C4-2B (cell line): ENCODE results near the gene NEDD4.

Source experiments
- ZFX ChIP-seq: fragments of 450-650 bp; IDR thresholded peaks from 2 replicates; pipeline ENCODE4 v1.6.1; 2017
- TF ChIP-seq, protein P1 (sequence below): fragments of 450-650 bp; conservative IDR thresholded peaks from 2 replicates; pipeline ENCODE4 v1.5.1; 2017; ENCODE audit warnings: mild to moderate bottlenecking

- TF ChIP-seq, protein P1, sequence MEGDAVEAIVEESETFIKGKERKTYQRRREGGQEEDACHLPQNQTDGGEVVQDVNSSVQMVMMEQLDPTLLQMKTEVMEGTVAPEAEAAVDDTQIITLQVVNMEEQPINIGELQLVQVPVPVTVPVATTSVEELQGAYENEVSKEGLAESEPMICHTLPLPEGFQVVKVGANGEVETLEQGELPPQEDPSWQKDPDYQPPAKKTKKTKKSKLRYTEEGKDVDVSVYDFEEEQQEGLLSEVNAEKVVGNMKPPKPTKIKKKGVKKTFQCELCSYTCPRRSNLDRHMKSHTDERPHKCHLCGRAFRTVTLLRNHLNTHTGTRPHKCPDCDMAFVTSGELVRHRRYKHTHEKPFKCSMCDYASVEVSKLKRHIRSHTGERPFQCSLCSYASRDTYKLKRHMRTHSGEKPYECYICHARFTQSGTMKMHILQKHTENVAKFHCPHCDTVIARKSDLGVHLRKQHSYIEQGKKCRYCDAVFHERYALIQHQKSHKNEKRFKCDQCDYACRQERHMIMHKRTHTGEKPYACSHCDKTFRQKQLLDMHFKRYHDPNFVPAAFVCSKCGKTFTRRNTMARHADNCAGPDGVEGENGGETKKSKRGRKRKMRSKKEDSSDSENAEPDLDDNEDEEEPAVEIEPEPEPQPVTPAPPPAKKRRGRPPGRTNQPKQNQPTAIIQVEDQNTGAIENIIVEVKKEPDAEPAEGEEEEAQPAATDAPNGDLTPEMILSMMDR, result no peak
- no peak for TF ChIP-seq ZFX
Measured at GRCh38 chr15:55909036-55909811, 84.2 kb downstream of the NEDD4 start.
